Astrocyte of the cerebellum (primary cell): Measurements from ENCODE around the gene AHI1.
A peak's percentile ranks its signal among the peaks of the same experiment; 100 is the strongest.

Experiments used
- DNase-seq: peaks from one replicate; pipeline ENCODE4 v3.0.0-alpha.2; 2011; ENCODE audit warnings: low read depth
- H3K4me3 ChIP-seq: 2 replicates; pipeline ENCODE4 v1.5.1; 2011; ENCODE audit warnings: mild to moderate bottlenecking, low read depth, low read length, moderate library complexity
- in situ Hi-C: cut with HindIII; loops from 2 replicates; pipeline ENCODE4 v1.10.0; 2017; ENCODE audit warnings: low sequenced_read_pairs
- TF ChIP-seq, protein P1 (sequence below): IDR thresholded peaks from 2 replicates; pipeline ENCODE4 v1.5.1; 2012; ENCODE audit warnings: low read length, low read depth, moderate library complexity, mild to moderate bottlenecking; ENCODE audit errors: missing control alignments

Gene AHI1

DNA sequence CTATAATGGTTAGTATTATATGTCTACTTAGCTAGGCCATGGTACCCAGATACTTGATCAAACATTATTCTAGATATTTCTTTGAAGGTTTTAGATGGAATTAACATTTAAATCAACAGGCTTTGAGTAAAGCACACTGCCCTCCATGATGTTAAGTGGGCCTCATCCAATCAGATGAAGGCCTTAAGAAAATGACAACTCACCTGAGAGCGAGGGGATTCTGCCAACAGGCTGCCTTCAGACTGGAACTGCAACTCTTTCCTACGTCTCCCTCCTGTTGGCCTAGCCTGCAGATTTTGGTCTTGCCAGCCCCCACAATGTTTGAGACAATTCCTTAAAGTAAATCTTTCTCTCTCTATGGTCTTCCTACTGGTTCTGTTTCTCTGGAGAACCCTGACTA, 137.3 kb downstream of the AHI1 start:
- TF ChIP-seq, protein P1, sequence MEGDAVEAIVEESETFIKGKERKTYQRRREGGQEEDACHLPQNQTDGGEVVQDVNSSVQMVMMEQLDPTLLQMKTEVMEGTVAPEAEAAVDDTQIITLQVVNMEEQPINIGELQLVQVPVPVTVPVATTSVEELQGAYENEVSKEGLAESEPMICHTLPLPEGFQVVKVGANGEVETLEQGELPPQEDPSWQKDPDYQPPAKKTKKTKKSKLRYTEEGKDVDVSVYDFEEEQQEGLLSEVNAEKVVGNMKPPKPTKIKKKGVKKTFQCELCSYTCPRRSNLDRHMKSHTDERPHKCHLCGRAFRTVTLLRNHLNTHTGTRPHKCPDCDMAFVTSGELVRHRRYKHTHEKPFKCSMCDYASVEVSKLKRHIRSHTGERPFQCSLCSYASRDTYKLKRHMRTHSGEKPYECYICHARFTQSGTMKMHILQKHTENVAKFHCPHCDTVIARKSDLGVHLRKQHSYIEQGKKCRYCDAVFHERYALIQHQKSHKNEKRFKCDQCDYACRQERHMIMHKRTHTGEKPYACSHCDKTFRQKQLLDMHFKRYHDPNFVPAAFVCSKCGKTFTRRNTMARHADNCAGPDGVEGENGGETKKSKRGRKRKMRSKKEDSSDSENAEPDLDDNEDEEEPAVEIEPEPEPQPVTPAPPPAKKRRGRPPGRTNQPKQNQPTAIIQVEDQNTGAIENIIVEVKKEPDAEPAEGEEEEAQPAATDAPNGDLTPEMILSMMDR, result no peak
- DNase-seq, result no peak
- no peak overlapping the region for H3K4me3 ChIP-seq
- in situ Hi-C loops, result no loop called here

GRCh38 chr6:135358985-135359384, 138.6 kb downstream of the AHI1 start:
- no peak for DNase-seq
- TF ChIP-seq, protein P1, result no peak

GRCh38 chr6:135358251-135358821, 139.2 kb downstream of the AHI1 start:
- DNase-seq, result peak; percentile 78
- in situ Hi-C loops, result no loop called here
- TF ChIP-seq, protein P1, result no peak
- H3K4me3 ChIP-seq, result no peak overlapping the region

More at GRCh38 chr6:135358985-135359384, 138.6 kb downstream of the AHI1 start:
- H3K4me3 ChIP-seq, result no peak overlapping the region
- in situ Hi-C loops, result no loop called here

DNA sequence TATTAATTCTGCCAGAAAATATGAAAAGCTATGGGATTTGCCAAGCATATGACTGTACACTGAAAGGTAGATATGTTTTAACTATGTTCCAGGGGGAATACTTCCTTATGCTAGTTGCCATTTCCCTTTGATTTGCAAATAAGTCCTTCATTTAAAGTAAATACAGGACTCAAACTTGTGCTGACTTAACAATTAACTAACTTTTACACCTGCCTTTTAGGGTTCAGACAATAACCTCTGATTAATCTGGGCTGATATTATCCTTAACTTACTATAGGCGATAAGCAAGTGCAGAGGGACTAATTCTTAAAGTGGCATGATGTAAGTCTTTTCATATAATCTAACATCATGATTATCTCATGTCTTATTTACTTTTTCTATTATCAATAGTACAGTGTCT, 143.1 kb downstream of the AHI1 start:
- TF ChIP-seq, protein P1, result no peak
- no peak overlapping the region for H3K4me3 ChIP-seq
- in situ Hi-C loops, result no loop called here
- DNase-seq, result no peak

GRCh38 chr6:135353113-135353512, 144.4 kb downstream of the AHI1 start:
- H3K4me3 ChIP-seq, result no peak overlapping the region
- in situ Hi-C loops, result no loop called here
- no peak for DNase-seq

GRCh38 chr6:135351635-135352034, 145.9 kb downstream of the AHI1 start:
- DNase-seq, result no peak
- TF ChIP-seq, protein P1, result no peak
- no peak overlapping the region for H3K4me3 ChIP-seq
- in situ Hi-C loops, result no loop called here

More at GRCh38 chr6:135353113-135353512, 144.4 kb downstream of the AHI1 start:
- TF ChIP-seq, protein P1, result no peak
